Measurements from ENCODE around the gene GUCA2A.

The GUCA2A gene

GRCh38 chr1:42135426-42135825, 29.1 kb downstream of the GUCA2A start:
- DNase-seq (ENCODE audit: extremely low read depth in 1 of 2, low read depth in 1 of 2): no peak

- DNase-seq (ENCODE audit: extremely low read depth in 1 of 2, low read depth in 1 of 2): no peak
These were observed 30.6 kb downstream of the GUCA2A start for GRCh38 chr1:42133809-42134526.

DNA sequence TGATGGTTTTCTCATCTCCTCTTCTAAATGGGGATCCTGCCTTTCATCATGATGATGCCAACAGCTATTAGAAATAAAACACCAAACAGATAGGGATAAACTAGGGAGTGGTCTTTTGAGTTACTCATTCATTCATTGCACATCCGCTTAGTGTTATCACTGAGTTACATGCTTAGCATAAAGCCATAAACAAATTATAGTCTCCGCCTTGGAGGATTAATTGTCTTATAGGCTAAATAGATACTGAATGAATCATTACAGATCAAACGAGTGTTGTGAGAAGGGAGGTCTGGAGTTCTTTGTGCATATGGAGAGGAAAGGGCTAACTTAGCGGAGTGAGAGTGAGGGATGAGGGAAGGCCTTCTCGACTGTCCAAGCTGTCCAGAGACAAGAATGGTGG, 31.2 kb downstream of the GUCA2A start:
- no peak for DNase-seq (ENCODE audit: extremely low read depth in 1 of 2, low read depth in 1 of 2)

- DNase-seq (ENCODE audit: extremely low read depth in 1 of 2, low read depth in 1 of 2): no peak
These were observed 34.4 kb downstream of the GUCA2A start for GRCh38 chr1:42130061-42130660.

DNA sequence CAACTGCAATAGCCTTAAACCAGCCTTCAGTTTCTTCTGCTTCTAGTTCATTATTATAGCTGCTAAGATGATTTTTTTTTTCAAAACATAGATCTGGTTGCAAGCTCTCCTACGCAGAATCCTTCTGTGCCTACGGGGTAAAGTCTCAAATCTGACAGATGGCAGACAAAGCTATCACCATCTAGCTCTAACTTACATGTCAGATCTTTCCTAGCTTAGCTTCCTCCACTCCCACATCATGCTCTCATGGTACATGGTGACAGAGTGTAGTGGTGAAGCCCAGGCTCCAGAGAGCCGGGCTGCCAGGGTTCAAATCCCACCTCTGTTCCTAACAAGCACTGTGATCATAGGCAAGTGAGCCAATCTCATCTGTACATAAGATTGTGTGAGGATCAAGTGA, 35.6 kb downstream of the GUCA2A start:
- no peak for DNase-seq (ENCODE audit: extremely low read depth in 1 of 2, low read depth in 1 of 2)

GRCh38 chr1:42128499-42128898, 36.0 kb downstream of the GUCA2A start:
- no peak for DNase-seq (ENCODE audit: extremely low read depth in 1 of 2, low read depth in 1 of 2)

GRCh38 chr1:42127767-42128166, 36.8 kb downstream of the GUCA2A start:
- no peak for DNase-seq (ENCODE audit: extremely low read depth in 1 of 2, low read depth in 1 of 2)

- DNase-seq (ENCODE audit: extremely low read depth in 1 of 2, low read depth in 1 of 2): no peak
These were observed 39.0 kb downstream of the GUCA2A start for GRCh38 chr1:42125552-42125951.

DNA sequence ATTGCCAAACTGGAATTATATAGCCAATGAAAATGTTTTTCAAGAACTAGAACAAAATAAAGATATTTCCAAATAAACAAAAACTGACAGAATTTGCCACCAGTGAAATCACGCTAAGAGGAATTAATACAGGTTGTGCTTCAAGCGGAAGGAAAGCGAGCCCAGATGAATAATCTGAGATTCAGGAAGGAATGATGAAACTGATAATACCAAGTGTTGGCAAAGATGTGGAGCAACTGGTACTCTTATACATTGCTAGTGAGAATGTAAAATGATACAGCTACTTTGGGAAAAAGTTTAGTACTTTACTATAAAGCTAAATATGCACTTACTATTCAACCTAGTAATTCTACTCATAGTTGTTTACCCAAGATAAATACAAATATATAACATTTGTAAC, 42.1 kb downstream of the GUCA2A start:
- DNase-seq (ENCODE audit: extremely low read depth in 1 of 2, low read depth in 1 of 2): no peak

DNA sequence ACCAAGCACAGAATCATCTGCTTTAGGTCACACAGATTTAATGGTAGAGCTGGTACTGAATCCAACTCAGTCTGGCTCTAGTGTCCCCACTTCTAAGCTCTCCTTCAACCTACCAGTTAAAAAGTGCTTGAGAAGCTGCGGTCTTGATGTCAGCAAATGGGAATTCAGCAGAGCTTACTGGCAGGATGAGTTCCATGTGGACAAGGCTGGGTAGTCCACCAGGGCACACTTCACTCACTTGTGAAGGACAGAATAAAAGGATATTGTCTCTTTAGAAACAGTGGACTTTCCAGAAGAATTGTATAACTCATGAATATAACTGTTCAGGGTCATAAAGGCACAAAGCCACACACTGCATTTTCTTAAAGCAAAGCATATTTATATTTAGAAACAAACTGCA, 46.4 kb downstream of the GUCA2A start:
- no peak for DNase-seq (ENCODE audit: extremely low read depth in 1 of 2, low read depth in 1 of 2)

DNA sequence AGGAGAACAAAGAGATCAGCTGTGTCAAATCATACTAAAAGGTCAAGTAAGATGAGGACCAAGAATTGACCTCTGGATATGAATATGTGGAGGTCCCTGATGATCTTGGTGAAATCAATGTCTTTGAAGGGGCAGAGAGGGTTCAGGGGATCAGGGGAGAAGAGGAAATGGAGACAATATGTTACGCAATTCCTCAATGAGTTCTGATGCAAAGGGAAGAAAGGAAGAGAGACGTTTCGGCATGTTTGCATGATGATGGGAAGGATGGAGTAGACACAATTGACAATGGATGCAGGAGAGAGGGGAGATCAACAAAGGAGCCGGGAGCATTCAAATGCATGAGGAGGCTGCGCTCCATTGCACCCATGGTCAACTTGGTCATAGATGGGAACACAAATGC, 47.3 kb downstream of the GUCA2A start:
- DNase-seq (ENCODE audit: extremely low read depth in 1 of 2, low read depth in 1 of 2): no peak

- no peak for DNase-seq (ENCODE audit: extremely low read depth in 1 of 2, low read depth in 1 of 2)
These were observed 50.3 kb downstream of the GUCA2A start for GRCh38 chr1:42114229-42114628.
